ENCODE measurements around the gene VPS37B. TPM values are rescaled to one million over a fixed set of nuclear protein-coding genes. Genes with fewer than 3 reads are reported as not detected.
"Not testable (repeated sequence)": the region's sequence is repeated elsewhere in the genome, so short reads cannot be mapped to it uniquely, and the experiment has no call there.

The VPS37B gene
- total and polyA plus RNA-seq, 10 of the 15 experiments (the other 5 are each of a cell fraction or from before 2014, with no cell fraction given), result 0.66 to 68.6 (median 39.6) TPM

DNA sequence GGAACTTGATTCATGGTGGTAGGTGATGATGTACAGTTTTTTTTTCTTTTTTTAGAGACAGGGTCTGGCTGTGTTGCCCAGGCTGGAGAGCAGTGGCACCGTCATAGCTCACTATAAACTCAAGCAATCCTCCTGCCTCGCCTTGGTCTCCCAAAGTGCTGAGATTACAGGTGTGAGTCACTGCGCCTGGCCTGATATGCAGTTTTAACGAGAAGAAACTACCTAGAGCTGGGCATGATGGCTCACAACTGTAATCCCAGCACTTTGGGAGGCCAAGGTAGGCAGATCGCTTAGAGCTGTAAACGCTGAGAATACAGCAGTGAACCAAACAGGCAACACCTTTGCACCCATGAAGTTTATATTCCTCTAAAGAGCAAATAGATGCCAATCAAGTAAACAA is 13.0 kb upstream of the VPS37B start:
- SMC1A ChIA-PET (ENCODE audit: uncharacterized antibody, unreplicated experiment), result interaction anchor here (0.6 to 1.6 kb wide), 2 partner anchors 18 to 38 kb away, joined by 3 read pairs; no protein-coding TSS in a partner anchor

DNA sequence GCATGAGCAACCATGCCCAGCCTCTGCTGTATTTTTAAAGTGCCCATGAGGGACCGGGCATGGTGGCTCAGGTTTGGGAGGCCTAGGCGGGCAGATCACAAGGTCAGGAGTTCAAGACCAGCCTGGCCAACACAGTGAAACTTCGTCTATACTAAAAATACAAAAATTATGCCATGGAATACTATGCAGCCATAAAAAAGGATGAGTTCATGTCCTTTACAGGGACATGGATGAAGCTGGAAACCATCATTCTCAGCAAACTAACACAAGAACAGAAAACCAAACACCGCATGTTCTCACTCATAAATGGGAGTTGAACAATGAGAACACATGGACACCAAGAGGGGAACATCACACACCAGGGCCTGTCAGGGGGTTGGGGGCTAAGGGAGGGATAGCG is 9.3 kb upstream of the VPS37B start:
- H3K27me3 ChIP-seq (replicated peaks in 1 of 2; ENCODE audit: control insufficient read depth in 2 of 2, insufficient read depth in 2 of 2, low read length in 1 of 2); H3K9ac ChIP-seq (ENCODE audit: control insufficient read depth, insufficient read depth, low read length); RAD21 ChIA-PET (ENCODE audit: unreplicated experiment); H3K9me3 ChIP-seq (replicated peaks; ENCODE audit: control insufficient read depth, insufficient read depth, low read length); DNase-seq (ENCODE audit: low read depth, low spot score); H3K4me2 ChIP-seq (ENCODE audit: control insufficient read depth, insufficient read depth); SMC1A ChIA-PET (ENCODE audit: uncharacterized antibody, unreplicated experiment); intact Hi-C loops (cut with micrococcal nuclease; ENCODE audit: unreplicated experiment); POLR2A ChIA-PET; FAIRE-seq; ATAC-seq; H2AFZ ChIP-seq (ENCODE audit: control insufficient read depth, low read depth, low read length); H3K27ac ChIP-seq (ENCODE audit: control insufficient read depth, insufficient read depth); H4K20me1 ChIP-seq (ENCODE audit: control insufficient read depth, insufficient read depth); H3K4me3 ChIP-seq; BruUV-seq (replicated peaks); H3K36me3 ChIP-seq (ENCODE audit: control insufficient read depth in 2 of 2, insufficient read depth in 2 of 2, low read length in 1 of 2); CTCF ChIA-PET; in situ Hi-C loops (cut with MboI); H3K79me2 ChIP-seq (ENCODE audit: control insufficient read depth, insufficient read depth, low read length): not testable (repeated sequence)
- WGBS (ENCODE audit: insufficient coverage, insufficient replicate concordance, low lambda C conversion rate, missing lambda C conversion rate), result 66% methylated on average over 5 of the region's 5 CpGs
- peaks cover 16% of the 10 kb centered on the region for H3K4me1 ChIP-seq (ENCODE audit: control insufficient read depth, insufficient read depth, low read length)

More for the DNA sequence above, 13.0 kb upstream of the VPS37B start:
- TF ChIP-seq, protein P1, sequence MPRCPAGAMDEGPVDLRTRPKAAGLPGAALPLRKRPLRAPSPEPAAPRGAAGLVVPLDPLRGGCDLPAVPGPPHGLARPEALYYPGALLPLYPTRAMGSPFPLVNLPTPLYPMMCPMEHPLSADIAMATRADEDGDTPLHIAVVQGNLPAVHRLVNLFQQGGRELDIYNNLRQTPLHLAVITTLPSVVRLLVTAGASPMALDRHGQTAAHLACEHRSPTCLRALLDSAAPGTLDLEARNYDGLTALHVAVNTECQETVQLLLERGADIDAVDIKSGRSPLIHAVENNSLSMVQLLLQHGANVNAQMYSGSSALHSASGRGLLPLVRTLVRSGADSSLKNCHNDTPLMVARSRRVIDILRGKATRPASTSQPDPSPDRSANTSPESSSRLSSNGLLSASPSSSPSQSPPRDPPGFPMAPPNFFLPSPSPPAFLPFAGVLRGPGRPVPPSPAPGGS (IDR thresholded peaks at IDR 0.05; ENCODE audit: borderline replicate concordance, insufficient read depth, low read depth, low read length, poor library complexity, severe bottlenecking), result no peak
- TF ChIP-seq ZNF384 (IDR thresholded peaks at IDR 0.05; ENCODE audit: borderline replicate concordance, low read depth, low read length), result no peak
- no peak for TF ChIP-seq SIX5 (IDR thresholded peaks at IDR 0.05; ENCODE audit: low read depth, low read length, severe bottlenecking)
- no peak for TF ChIP-seq EP300 (IDR thresholded peaks at IDR 0.05; ENCODE audit: borderline replicate concordance in 1 of 2, control insufficient read depth in 1 of 2, low read depth in 2 of 2, low read length in 2 of 2)
- TF ChIP-seq NFXL1 (IDR thresholded peaks at IDR 0.05; ENCODE audit: borderline replicate concordance), result no peak
- TF ChIP-seq ZNF207 (IDR thresholded peaks at IDR 0.05; ENCODE audit: borderline replicate concordance), result no peak
- ChIA-PET RAD21 (ENCODE audit: unreplicated experiment) (no interaction called here), CTCF (no interaction called here), POLR2A (no interaction called here)
- DNase-seq (ENCODE audit: low read depth, low spot score) (no peak), ATAC-seq (no peak), FAIRE-seq (no peak)
- Histone ChIP-seq H4K20me1 (ENCODE audit: control insufficient read depth, insufficient read depth) (no peaks in the 10 kb centered on the region), H3K36me3 (ENCODE audit: control insufficient read depth in 2 of 2, insufficient read depth in 2 of 2, low read length in 1 of 2) (no peaks in the 10 kb centered on the region), H3K27ac (ENCODE audit: control insufficient read depth, insufficient read depth) (no peak overlapping the region), H3K4me2 (ENCODE audit: control insufficient read depth, insufficient read depth) (no peak overlapping the region), H3K9ac (ENCODE audit: control insufficient read depth, insufficient read depth, low read length) (no peak overlapping the region), H3K4me3 (no peak overlapping the region), H3K9me3 (replicated peaks; ENCODE audit: control insufficient read depth, insufficient read depth, low read length) (no peaks in the 10 kb centered on the region), H3K79me2 (ENCODE audit: control insufficient read depth, insufficient read depth, low read length) (no peaks in the 10 kb centered on the region), H3K27me3 (replicated peaks in 1 of 2; ENCODE audit: control insufficient read depth in 2 of 2, insufficient read depth in 2 of 2, low read length in 1 of 2) (no peaks in the 10 kb centered on the region), H3K4me1 (ENCODE audit: control insufficient read depth, insufficient read depth, low read length) (no peaks in the 10 kb centered on the region), H2AFZ (ENCODE audit: control insufficient read depth, low read depth, low read length) (no peak overlapping the region)
- 64% methylated on average over 6 of the region's 6 CpGs for WGBS (ENCODE audit: insufficient coverage, insufficient replicate concordance, low lambda C conversion rate, missing lambda C conversion rate)
- BruUV-seq (replicated peaks), result no TSS peak
- intact Hi-C loops (cut with micrococcal nuclease; ENCODE audit: unreplicated experiment) (no loop called here), in situ Hi-C loops (cut with MboI) (no loop called here)

Data from GM12878 (cell line).